ENCODE measurements around the gene CASZ1.

GRCh38 chr1:10760566-10761502, 35.6 kb downstream of the CASZ1 start:
- TF ChIP-seq, protein P1, sequence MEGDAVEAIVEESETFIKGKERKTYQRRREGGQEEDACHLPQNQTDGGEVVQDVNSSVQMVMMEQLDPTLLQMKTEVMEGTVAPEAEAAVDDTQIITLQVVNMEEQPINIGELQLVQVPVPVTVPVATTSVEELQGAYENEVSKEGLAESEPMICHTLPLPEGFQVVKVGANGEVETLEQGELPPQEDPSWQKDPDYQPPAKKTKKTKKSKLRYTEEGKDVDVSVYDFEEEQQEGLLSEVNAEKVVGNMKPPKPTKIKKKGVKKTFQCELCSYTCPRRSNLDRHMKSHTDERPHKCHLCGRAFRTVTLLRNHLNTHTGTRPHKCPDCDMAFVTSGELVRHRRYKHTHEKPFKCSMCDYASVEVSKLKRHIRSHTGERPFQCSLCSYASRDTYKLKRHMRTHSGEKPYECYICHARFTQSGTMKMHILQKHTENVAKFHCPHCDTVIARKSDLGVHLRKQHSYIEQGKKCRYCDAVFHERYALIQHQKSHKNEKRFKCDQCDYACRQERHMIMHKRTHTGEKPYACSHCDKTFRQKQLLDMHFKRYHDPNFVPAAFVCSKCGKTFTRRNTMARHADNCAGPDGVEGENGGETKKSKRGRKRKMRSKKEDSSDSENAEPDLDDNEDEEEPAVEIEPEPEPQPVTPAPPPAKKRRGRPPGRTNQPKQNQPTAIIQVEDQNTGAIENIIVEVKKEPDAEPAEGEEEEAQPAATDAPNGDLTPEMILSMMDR (IDR thresholded peaks at IDR 0.05; ENCODE audit: insufficient read depth, low read depth, low read length), result no peak
- no peak for TF ChIP-seq EZH2 (IDR thresholded peaks at IDR 0.05; ENCODE audit: insufficient read depth, low read length)
